NCI-H2107 (cell line): Measurements from ENCODE around the gene NUP62CL.
"Not testable (repeated sequence)": the region's sequence is repeated elsewhere in the genome, so short reads cannot be mapped to it uniquely, and the experiment has no call there.

Experiments used
- DNase-seq: peaks from one replicate; lab custom pipeline; 2025; lab: John Stamatoyannopoulos, UW

NUP62CL gene

GRCh38 chrX:107205770-107206696 lies at the start of gene NUP62CL, which contains the start of gene DNAAF6:
Gene NUP62CL, minus strand, starts transcription at chrX:107206433. Its CDS starts 31,287 bp downstream, at chrX:107175146.
Gene DNAAF6, plus strand, starts transcription at chrX:107206611. Its CDS starts 6,265 bp downstream, at chrX:107212876.
- peak; percentile 5 for DNase-seq

GRCh38 chrX:107228486-107228819 lies 22.2 kb upstream of the NUP62CL start:
- no peak for DNase-seq

GRCh38 chrX:107227780-107228485 lies 21.7 kb upstream of the NUP62CL start:
- no peak for DNase-seq

GRCh38 chrX:107226757-107227156 lies 20.5 kb upstream of the NUP62CL start:
- no peak for DNase-seq

GRCh38 chrX:107213477-107213876 lies 7.2 kb upstream of the NUP62CL start:
- no peak for DNase-seq

GRCh38 chrX:107207943-107208342 lies 1.7 kb upstream of the NUP62CL start:
- DNase-seq: no peak

GRCh38 chrX:107207089-107207488 lies 856 bp upstream of the NUP62CL start:
- DNase-seq: no peak

GRCh38 chrX:107206697-107207065 lies 448 bp upstream of the NUP62CL start:
- DNase-seq: no peak

GRCh38 chrX:107204068-107204605 lies 2.1 kb downstream of the NUP62CL start:
- no peak for DNase-seq

- DNase-seq: no peak
These were observed 6.7 kb downstream of the NUP62CL start for GRCh38 chrX:107199491-107199890.

GRCh38 chrX:107198074-107198473 lies 8.2 kb downstream of the NUP62CL start:
- DNase-seq: not testable (repeated sequence)

- DNase-seq: no peak
These were observed 8.9 kb downstream of the NUP62CL start for GRCh38 chrX:107197319-107197718.

GRCh38 chrX:107171369-107172102 lies 34.7 kb downstream of the NUP62CL start:
- no peak for DNase-seq

GRCh38 chrX:107168712-107169111 lies 37.5 kb downstream of the NUP62CL start:
- DNase-seq: no peak

GRCh38 chrX:107168257-107168656 lies 38.0 kb downstream of the NUP62CL start:
- no peak for DNase-seq

- no peak for DNase-seq
These were observed 38.9 kb downstream of the NUP62CL start for GRCh38 chrX:107167163-107167921.

- DNase-seq: not testable (repeated sequence)
These were observed 48.6 kb downstream of the NUP62CL start for GRCh38 chrX:107157618-107158017.

GRCh38 chrX:107155621-107156430 lies 50.4 kb downstream of the NUP62CL start:
- DNase-seq: not testable (repeated sequence)

- DNase-seq: no peak
These were observed 51.2 kb downstream of the NUP62CL start for GRCh38 chrX:107154787-107155620.

- DNase-seq: no peak
These were observed 53.2 kb downstream of the NUP62CL start for GRCh38 chrX:107153005-107153404.
